NCI-H748 treated with DMSO at 0.1 percent for 48 hours (cell line): ENCODE results near the gene ZBTB7B.

Experiments used
- DNase-seq: peaks from one replicate; lab custom pipeline; 2025; lab: John Stamatoyannopoulos, UW

ZBTB7B gene

GRCh38 chr1:155061381-155062150 lies 59.0 kb downstream of the ZBTB7B start:
- peak; percentile 73 for DNase-seq

GRCh38 chr1:155062151-155062686 lies 59.6 kb downstream of the ZBTB7B start:
- DNase-seq, result no peak

- DNase-seq, result peak; percentile 70
Observed at GRCh38 chr1:155062702-155063411, 60.3 kb downstream of the ZBTB7B start.

GRCh38 chr1:155063550-155064110 lies 61.0 kb downstream of the ZBTB7B start, which contains the start of gene EFNA4:
Gene EFNA4, plus strand, starts transcription at chr1:155063740. Its CDS starts 84 bp downstream, at chr1:155063824.
- DNase-seq, result peak; percentile 68

- no peak for DNase-seq
Observed at GRCh38 chr1:155064111-155064831, 61.7 kb downstream of the ZBTB7B start.

- no peak for DNase-seq
Observed at GRCh38 chr1:155064832-155065429, 62.3 kb downstream of the ZBTB7B start.

GRCh38 chr1:155066777-155067176 lies 64.2 kb downstream of the ZBTB7B start:
- DNase-seq, result no peak
